ENCODE measurements around the gene CAVIN2. TPM values are rescaled to one million over a fixed set of nuclear protein-coding genes. Genes with fewer than 3 reads are reported as not detected.
A peak's percentile ranks its signal among the peaks of the same experiment; 100 is the strongest.

The CAVIN2 gene
- total RNA-seq, 6 donors from 2014 or later = 44.0 to 268 (median 173) TPM

- Histone ChIP-seq H3K36me3 (no peaks in the 10 kb centered on the region), H3K27me3 (no peaks in the 10 kb centered on the region), H3K9me3 (no peaks in the 10 kb centered on the region), H3K4me3 (no peak overlapping the region), H3K4me1 (peaks cover 13 to 20% (median 17%) of the 10 kb centered on the region in 4 donors), H3K27ac (no peak overlapping the region)
- no peak for ATAC-seq (ENCODE audit: low FRiP score in 2 of 2)
- DNase-seq = no peak
- 93 to 100% methylated on average over 1 of the region's 1 CpG for WGBS, 2 donors
- TF ChIP-seq EP300 (IDR thresholded peaks at IDR 0.05) (no peak), POLR2A (IDR thresholded peaks at IDR 0.05) (no peak), POLR2AphosphoS5 (IDR thresholded peaks at IDR 0.05) (no peak), CTCF (IDR thresholded peaks at IDR 0.05) (no peak)
These were observed 14.0 kb upstream of the CAVIN2 start for GRCh38 chr2:191860760-191861466.

GRCh38 chr2:191859681-191860080, 12.8 kb upstream of the CAVIN2 start:
- Histone ChIP-seq H3K36me3 (no peaks in the 10 kb centered on the region), H3K4me1 (peaks cover 4 to 9% (median 6%) of the 10 kb centered on the region in 4 donors), H3K9me3 (no peaks in the 10 kb centered on the region), H3K27me3 (no peaks in the 10 kb centered on the region), H3K4me3 (no peak overlapping the region), H3K27ac (no peak overlapping the region)
- no peak for TF ChIP-seq EP300 (IDR thresholded peaks at IDR 0.05)
- TF ChIP-seq POLR2AphosphoS5 (IDR thresholded peaks at IDR 0.05) = no peak
- no peak for TF ChIP-seq CTCF (IDR thresholded peaks at IDR 0.05)
- TF ChIP-seq POLR2A (IDR thresholded peaks at IDR 0.05) = no peak
- WGBS, 2 donors = 90 to 100% methylated on average over 1 of the region's 1 CpG
- DNase-seq (no peak), ATAC-seq (ENCODE audit: low FRiP score in 2 of 2) (no peak)

GRCh38 chr2:191857886-191858285, 11.0 kb upstream of the CAVIN2 start:
- WGBS, 2 donors = 63 to 74% methylated on average over 3 of the region's 3 CpGs
- Histone ChIP-seq H3K4me1 (peaks cover 4 to 17% (median 10%) of the 10 kb centered on the region in 4 donors), H3K36me3 (no peaks in the 10 kb centered on the region), H3K9me3 (no peaks in the 10 kb centered on the region), H3K4me3 (no peak overlapping the region), H3K27me3 (no peaks in the 10 kb centered on the region), H3K27ac (peak overlapping the region in 1 of 4 donors; percentile 39)
- DNase-seq = no peak
- TF ChIP-seq CTCF (IDR thresholded peaks at IDR 0.05) (no peak), POLR2A (IDR thresholded peaks at IDR 0.05) (no peak), POLR2AphosphoS5 (IDR thresholded peaks at IDR 0.05) (no peak), EP300 (IDR thresholded peaks at IDR 0.05) (no peak)
- ATAC-seq (ENCODE audit: low FRiP score in 2 of 2) = no peak

GRCh38 chr2:191857259-191857805, 10.4 kb upstream of the CAVIN2 start:
- peak overlapping the region in 1 of 4 donors; percentile 39 for H3K27ac ChIP-seq
- no peaks in the 10 kb centered on the region for H3K36me3 ChIP-seq
- H3K9me3 ChIP-seq = no peaks in the 10 kb centered on the region
- ATAC-seq (ENCODE audit: low FRiP score in 2 of 2) (no peak), DNase-seq (no peak)
- peaks cover 4 to 17% (median 10%) of the 10 kb centered on the region in 4 donors for H3K4me1 ChIP-seq
- no peaks in the 10 kb centered on the region for H3K27me3 ChIP-seq
- H3K4me3 ChIP-seq = no peak overlapping the region
- 37 to 49% methylated on average over 2 of the region's 2 CpGs for WGBS, 2 donors
- peak in 1 of 4 donors; percentile 31 for TF ChIP-seq EP300 (IDR thresholded peaks at IDR 0.05)
- peak in 1 of 2 donors; percentile 27 for TF ChIP-seq POLR2AphosphoS5 (IDR thresholded peaks at IDR 0.05)
- no peak for TF ChIP-seq CTCF (IDR thresholded peaks at IDR 0.05)

Data from upper lobe of left lung (tissue), 6 donors.